ENCODE results near the gene FLT3LG.
A peak's percentile ranks its signal among the peaks of the same experiment; 100 is the strongest.

The FLT3LG gene

GRCh38 chr19:49473868-49474541 lies at the start of gene FLT3LG:
Gene FLT3LG, plus strand, starts transcription at chr19:49474215. Its CDS starts 425 bp downstream, at chr19:49474640.
- no peak for FAIRE-seq
- peak; percentile 92 for DNase-seq (ENCODE audit: insufficient read length, low spot score)

- DNase-seq (ENCODE audit: insufficient read length, low spot score) = no peak
- FAIRE-seq = no peak
Observed at GRCh38 chr19:49425178-49425577, 48.8 kb upstream of the FLT3LG start, which contains the start of gene GFY. Gene GFY, plus strand, starts transcription at chr19:49425388. Its CDS starts 1,043 bp downstream, at chr19:49426431.

- FAIRE-seq (no peak), DNase-seq (ENCODE audit: insufficient read length, low spot score) (no peak)
Observed at GRCh38 chr19:49425922-49426592, 48.0 kb upstream of the FLT3LG start.

GRCh38 chr19:49427339-49427738 lies 46.7 kb upstream of the FLT3LG start:
- FAIRE-seq = no peak
- no peak for DNase-seq (ENCODE audit: insufficient read length, low spot score)

- DNase-seq (ENCODE audit: insufficient read length, low spot score) (no peak), FAIRE-seq (no peak)
Observed at GRCh38 chr19:49427855-49428546, 46.0 kb upstream of the FLT3LG start.

GRCh38 chr19:49428547-49429451 lies 45.2 kb upstream of the FLT3LG start:
- FAIRE-seq (no peak), DNase-seq (ENCODE audit: insufficient read length, low spot score) (no peak)

- FAIRE-seq = no peak
- no peak for DNase-seq (ENCODE audit: insufficient read length, low spot score)
Observed at GRCh38 chr19:49430172-49430677, 43.8 kb upstream of the FLT3LG start.

GRCh38 chr19:49430678-49431329 lies 43.2 kb upstream of the FLT3LG start:
- DNase-seq (ENCODE audit: insufficient read length, low spot score) (no peak), FAIRE-seq (no peak)

GRCh38 chr19:49431330-49431749 lies 42.7 kb upstream of the FLT3LG start:
- DNase-seq (ENCODE audit: insufficient read length, low spot score) (no peak), FAIRE-seq (no peak)

GRCh38 chr19:49432141-49433073 lies 41.6 kb upstream of the FLT3LG start:
- no peak for FAIRE-seq
- no peak for DNase-seq (ENCODE audit: insufficient read length, low spot score)

- DNase-seq (ENCODE audit: insufficient read length, low spot score) (no peak), FAIRE-seq (no peak)
Observed at GRCh38 chr19:49433240-49433901, 40.6 kb upstream of the FLT3LG start.

- no peak for FAIRE-seq
- no peak for DNase-seq (ENCODE audit: insufficient read length, low spot score)
Observed at GRCh38 chr19:49434907-49435583, 39.0 kb upstream of the FLT3LG start.

- no peak for FAIRE-seq
- DNase-seq (ENCODE audit: insufficient read length, low spot score) = no peak
Observed at GRCh38 chr19:49435670-49436069, 38.3 kb upstream of the FLT3LG start.

- no peak for FAIRE-seq
- DNase-seq (ENCODE audit: insufficient read length, low spot score) = no peak
Observed at GRCh38 chr19:49436381-49437017, 37.5 kb upstream of the FLT3LG start.

- no peak for DNase-seq (ENCODE audit: insufficient read length, low spot score)
- FAIRE-seq = no peak
Observed at GRCh38 chr19:49437231-49437630, 36.8 kb upstream of the FLT3LG start.

- FAIRE-seq (no peak), DNase-seq (ENCODE audit: insufficient read length, low spot score) (no peak)
Observed at GRCh38 chr19:49438261-49438660, 35.8 kb upstream of the FLT3LG start.

- no peak for DNase-seq (ENCODE audit: insufficient read length, low spot score)
- FAIRE-seq = no peak
Observed at GRCh38 chr19:49439836-49440235, 34.2 kb upstream of the FLT3LG start.
